ENCODE results near the gene WBP2. TPM values are rescaled to one million over a fixed set of nuclear protein-coding genes. Genes with fewer than 3 reads are reported as not detected.

WBP2 gene
- total and polyA plus RNA-seq, 2 of the 13 experiments (the other 11 are each of a cell fraction or from before 2014, with no cell fraction given), result 29.2 to 29.5 TPM

GRCh38 chr17:75848523-75849278 lies 6.4 kb downstream of the WBP2 start (continued):
- TF ChIP-seq ZNF407 (CRISPR knock-in tag; IDR thresholded peaks at IDR 0.05; ENCODE audit: not compliant biosample characterization), result no peak
- no peak for TF ChIP-seq ZNF33A (CRISPR knock-in tag; IDR thresholded peaks at IDR 0.05; ENCODE audit: borderline replicate concordance)
- 0 out of 2 replicates have a peak, but pooled peaks have one; percentile 60 for TF ChIP-seq ZBTB34 (CRISPR knock-in tag; IDR thresholded peaks at IDR 0.05)
- TF ChIP-seq LBX2 (CRISPR knock-in tag; IDR thresholded peaks at IDR 0.05; ENCODE audit: borderline replicate concordance), result no peak
- no peak for TF ChIP-seq KDM5A (IDR thresholded peaks at IDR 0.05; ENCODE audit: borderline replicate concordance, low read length)
- TF ChIP-seq NFKBIZ (CRISPR knock-in tag; IDR thresholded peaks at IDR 0.05), result no peak
- TF ChIP-seq ZSCAN25 (CRISPR knock-in tag; IDR thresholded peaks at IDR 0.05), result no peak
- TF ChIP-seq ZNF160 (CRISPR knock-in tag; IDR thresholded peaks at IDR 0.05), result no peak
- no peak for TF ChIP-seq ZNF569 (CRISPR knock-in tag; IDR thresholded peaks at IDR 0.05; ENCODE audit: borderline replicate concordance)
- TF ChIP-seq SOX5 (CRISPR knock-in tag; IDR thresholded peaks at IDR 0.05; ENCODE audit: borderline replicate concordance), result peak; percentile 31; the same call in 1 of the 2 replicates
- no peak for TF ChIP-seq CEBPZ (IDR thresholded peaks at IDR 0.05; ENCODE audit: low read length)
- TF ChIP-seq THRA (CRISPR knock-in tag; IDR thresholded peaks at IDR 0.05; ENCODE audit: borderline replicate concordance), result peak; percentile 62; the same call in 1 of the 2 replicates

Data from HepG2 (cell line).